Activated CD8-positive, alpha-beta memory T cell treated with anti-CD3 and anti-CD28 coated beads, Interleukin-2, amount 50 U/mL, for 24 hours (primary cell): ENCODE results near the gene HMCES.
"Not testable (repeated sequence)": the region's sequence is repeated elsewhere in the genome, so short reads cannot be mapped to it uniquely, and the experiment has no call there.

Experiments used
- DNase-seq: peaks from one replicate; pipeline ENCODE4 v3.0.0-alpha.2; 2020; ENCODE audit errors: extremely low read depth

The HMCES gene

GRCh38 chr3:129346695-129347457, 68.2 kb downstream of the HMCES start:
- DNase-seq = no peak

- no peak for DNase-seq
These were observed 68.8 kb downstream of the HMCES start for GRCh38 chr3:129347458-129347845.

- no peak for DNase-seq
These were observed 70.1 kb downstream of the HMCES start for GRCh38 chr3:129348734-129349133.

- not testable (repeated sequence) for DNase-seq
These were observed 70.5 kb downstream of the HMCES start for GRCh38 chr3:129349169-129349568.

DNA sequence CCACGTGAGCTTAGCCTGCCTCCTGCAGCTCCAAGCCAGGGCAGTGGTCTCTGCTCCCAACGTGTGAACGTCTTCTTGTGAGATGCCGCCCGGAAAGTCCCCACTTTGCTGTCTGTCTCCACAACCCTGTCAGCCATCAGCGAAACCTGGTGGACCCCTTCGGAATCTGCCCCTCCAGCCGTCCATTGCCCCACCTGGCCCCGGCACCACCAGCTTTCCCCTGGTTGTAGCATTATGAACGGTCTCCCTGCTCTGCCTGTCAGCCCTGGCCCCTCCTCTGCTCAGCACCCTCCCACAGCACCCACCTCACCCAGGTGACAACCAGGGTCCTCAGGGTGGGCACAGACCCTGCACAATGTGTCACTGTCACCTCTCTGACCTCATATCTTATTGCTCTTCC, 71.1 kb downstream of the HMCES start:
- no peak for DNase-seq

DNA sequence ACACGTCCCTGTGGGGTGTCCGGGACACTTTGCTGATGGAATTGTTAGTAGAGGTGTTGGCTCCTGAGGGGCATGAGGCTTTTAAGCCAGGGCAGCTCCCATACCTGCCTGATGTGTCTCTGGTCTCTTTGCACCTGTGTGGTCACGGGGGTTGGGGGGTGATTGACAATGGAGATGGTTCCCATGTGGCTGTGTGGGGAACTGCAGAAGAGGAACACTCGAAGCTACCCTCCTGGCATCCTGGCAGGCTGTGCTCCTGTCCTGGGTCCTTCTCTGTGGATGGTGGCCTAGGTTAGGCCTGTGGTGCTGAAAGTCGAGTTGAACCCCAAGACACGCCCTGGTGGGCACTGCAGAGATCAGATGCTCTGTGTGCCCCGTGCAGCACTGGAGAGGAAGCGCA, 73.4 kb downstream of the HMCES start:
- DNase-seq = no peak

DNA sequence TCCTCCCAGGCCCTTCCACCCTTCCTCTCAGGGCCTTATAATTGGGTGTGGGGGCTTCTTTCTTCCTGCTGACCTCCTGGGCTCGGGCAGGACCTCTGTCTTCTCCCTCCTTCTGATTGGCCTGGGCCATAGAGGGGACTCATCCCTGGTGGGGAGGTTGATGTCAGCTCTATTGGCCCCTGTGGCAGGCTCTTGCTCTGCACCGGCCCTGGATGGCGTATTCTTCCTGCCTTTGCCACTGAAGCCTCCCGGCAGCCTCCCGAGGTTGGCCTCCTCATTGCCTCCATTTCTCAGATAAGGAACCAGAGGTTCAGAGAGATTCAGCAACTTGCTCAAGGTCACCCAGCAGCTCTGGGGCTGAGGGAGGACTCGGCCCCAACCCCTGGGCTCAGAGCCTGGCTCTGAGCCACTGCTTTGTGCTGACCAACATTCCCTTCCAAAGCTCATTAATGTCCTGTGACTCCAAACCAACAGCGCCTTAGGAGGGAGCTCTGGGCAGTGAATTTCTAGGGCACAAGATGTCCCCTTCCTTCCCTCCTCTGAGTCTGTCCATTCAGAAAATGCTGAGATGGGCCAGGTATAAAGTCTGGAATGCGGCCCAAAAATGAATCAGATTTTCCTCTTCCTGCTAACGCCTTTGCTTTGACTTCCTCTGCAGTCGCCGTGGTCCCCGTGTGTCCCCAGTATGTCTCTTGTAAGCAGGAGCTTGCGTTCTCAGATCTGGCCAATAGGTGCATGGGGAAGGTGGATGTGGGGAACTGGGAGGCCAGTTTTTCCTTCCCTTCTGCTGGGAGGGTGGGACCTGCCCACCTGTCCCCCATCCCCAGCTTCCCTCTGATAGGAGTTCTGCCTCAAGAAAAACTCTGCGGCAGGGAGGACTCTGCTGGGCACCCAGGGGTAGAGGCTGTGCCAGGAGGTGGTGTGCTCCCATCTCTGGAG, 74.2 kb downstream of the HMCES start:
- DNase-seq = no peak

DNA sequence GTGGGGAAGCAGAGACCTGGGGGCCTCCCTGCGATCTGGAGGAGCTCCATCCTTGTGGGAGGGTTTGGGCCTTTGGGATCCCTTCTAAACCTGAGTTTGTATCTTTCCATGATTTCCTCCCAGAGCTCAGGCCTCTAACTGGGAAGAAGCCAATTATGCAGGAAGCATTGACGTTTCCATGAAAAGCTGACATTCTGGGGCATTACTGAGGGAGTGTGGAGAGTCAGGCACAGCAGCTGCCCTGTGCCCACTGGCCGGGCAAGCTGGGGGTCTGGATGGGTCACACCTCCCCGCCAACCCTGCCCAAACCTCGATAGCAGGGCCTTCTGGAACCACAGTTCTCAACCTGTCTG, 74.9 kb downstream of the HMCES start:
- DNase-seq = no peak
